HG03108 (cell line): ENCODE results near the gene MEF2B.
"Not testable (repeated sequence)": the region's sequence is repeated elsewhere in the genome, so short reads cannot be mapped to it uniquely, and the experiment has no call there.

ENCODE experiments used
- ATAC-seq: cut with Tn5 transposase; IDR thresholded peaks from one replicate; pipeline ENCODE4 v1.9.1; 2021; ENCODE audit warnings: moderate library complexity; ENCODE audit not compliant: unreplicated experiment

The MEF2B gene

DNA sequence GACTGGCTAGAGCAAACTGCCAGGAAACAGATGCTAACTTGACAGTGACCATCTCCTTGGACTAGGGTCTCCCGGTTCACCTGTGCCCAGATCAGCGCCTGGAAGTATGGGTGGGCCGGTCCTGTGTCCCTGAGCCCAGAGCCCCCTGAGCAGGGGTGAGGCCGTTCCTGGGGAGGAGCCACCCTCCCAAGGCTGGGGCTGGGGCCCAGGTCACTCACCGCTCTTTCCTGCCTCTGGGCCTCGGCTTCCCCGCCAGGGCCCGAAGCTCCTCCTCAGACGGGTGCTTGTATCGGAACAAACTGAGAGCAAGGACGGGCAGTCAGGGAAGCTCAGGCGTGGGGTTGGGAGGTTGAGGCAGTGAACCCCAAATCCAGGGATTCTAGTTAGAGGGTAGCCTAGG is 37.2 kb downstream of the MEF2B start:
- no peak for ATAC-seq

GRCh38 chr19:19131989-19132388 is 38.1 kb downstream of the MEF2B start:
- no peak for ATAC-seq

DNA sequence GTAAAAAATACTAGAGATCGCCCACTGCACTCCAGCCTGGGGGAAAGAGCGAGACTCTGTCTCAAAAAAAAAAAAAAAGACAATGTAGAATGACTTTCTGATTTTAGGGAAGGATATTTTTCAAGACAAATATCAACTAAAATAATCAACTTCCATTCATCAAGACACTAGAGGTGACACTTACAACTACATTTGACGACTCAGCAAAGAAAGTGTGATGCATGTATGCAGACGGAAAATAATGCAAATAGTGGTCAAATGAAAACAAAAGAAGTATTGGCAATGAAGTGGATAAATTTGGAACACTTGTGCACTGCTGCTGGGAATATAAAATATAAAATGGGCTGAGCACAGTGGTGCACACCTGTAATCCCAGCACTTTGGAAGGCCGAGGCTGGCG is 44.0 kb downstream of the MEF2B start:
- ATAC-seq: no peak

GRCh38 chr19:19123386-19123785 is 46.7 kb downstream of the MEF2B start:
- ATAC-seq: no peak

DNA sequence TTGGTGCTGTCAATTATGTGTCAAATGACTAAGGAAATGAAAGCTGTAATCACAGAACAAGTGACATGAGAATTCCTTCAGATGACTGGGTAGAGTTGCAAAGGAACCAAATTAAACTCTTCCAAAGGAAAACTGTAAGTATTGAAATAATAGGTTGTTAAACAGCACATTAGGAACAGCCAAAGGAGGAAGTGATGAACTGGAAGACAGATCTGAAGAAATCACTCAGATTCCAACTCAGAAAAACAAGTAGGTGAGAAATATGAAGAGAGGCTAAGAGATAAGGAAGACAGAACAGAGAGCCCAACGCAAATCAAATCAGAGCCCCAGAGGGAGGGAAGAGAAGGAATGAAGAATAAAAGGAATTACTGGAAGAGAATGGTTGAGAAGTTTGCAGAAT is 47.2 kb downstream of the MEF2B start:
- no peak for ATAC-seq

DNA sequence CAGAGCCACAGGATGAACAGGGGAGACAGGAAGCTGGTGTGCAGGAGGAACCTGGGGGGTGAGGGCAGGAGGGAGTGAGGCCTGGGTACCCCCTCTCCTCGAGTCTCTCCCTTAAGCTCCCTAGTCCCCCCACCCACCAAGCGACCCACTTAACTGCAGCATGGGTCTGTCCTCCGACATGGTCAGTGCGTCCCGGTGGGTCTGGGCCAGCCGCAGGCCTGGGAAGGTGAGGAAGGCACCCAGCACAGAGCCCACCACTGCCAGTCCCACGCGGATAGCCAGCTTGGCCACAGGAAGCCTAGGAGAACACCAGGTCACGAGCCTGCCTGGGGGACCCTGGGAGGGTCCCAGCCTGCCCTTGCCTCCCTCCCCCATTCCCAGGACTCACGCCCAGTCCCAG is 48.7 kb downstream of the MEF2B start:
- ATAC-seq: no peak

- no peak for ATAC-seq
These were observed 49.5 kb downstream of the MEF2B start for GRCh38 chr19:19120308-19121231.

- ATAC-seq: no peak
These were observed 50.5 kb downstream of the MEF2B start for GRCh38 chr19:19119325-19120237.

DNA sequence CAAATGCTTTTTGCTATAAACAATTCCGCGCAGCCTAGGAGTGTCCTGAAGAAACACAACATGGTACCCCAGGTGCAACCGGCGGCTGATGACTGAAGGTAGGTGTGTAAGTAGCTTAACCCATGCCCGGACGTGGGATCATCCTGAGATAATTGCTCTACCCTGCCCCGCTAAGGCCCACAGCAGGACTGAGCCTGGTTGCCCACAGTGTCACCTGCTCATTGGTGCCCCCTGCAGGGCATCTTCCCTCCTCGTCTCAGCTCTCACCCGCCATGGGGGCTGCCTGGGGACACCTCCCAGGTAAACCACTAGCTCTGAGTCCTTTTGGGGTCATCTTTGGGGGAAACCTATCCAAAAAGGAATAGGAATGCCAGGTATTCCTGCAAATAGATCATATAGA is 54.1 kb downstream of the MEF2B start:
- ATAC-seq: no peak

- ATAC-seq: no peak
These were observed 56.9 kb downstream of the MEF2B start for GRCh38 chr19:19113040-19113626.

GRCh38 chr19:19111967-19112580 is 58.0 kb downstream of the MEF2B start:
- no peak for ATAC-seq

DNA sequence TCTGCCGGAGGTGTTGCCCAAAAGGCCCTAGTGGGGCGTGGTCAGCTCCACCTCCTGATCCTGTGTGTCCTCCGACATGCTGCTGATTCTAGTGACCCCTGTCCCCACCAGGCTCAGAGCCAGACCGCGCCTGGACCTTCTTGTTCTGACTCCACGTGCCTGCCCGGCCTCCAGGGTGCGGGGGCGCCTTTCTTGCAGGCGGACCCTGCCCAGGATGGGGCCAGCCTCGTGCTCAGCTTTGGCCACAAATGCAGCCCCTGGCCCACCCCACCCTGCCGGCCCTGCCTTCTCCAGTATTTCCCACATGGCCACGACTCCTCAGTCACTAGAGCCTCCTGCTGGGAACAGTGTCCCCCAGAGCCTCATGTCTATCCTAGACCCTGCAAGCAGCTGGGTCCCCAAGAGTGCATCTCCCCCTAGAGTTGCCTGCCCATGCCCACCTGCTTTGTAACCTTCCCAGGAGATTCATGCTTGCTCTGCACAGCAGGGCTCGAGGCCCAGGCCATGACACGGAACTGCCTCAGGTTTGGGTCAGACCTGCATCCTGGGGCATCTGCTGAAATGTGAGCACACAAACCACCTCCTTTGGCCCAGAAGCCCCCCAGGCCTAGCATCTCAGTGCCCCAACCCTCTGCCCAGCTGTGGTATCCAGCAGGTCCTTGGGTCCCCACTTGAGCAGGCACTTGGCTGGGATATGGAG is 58.8 kb downstream of the MEF2B start:
- no peak for ATAC-seq

GRCh38 chr19:19110410-19111135 is 59.5 kb downstream of the MEF2B start:
- ATAC-seq: no peak

- ATAC-seq: no peak
These were observed 60.5 kb downstream of the MEF2B start for GRCh38 chr19:19109601-19110000.

DNA sequence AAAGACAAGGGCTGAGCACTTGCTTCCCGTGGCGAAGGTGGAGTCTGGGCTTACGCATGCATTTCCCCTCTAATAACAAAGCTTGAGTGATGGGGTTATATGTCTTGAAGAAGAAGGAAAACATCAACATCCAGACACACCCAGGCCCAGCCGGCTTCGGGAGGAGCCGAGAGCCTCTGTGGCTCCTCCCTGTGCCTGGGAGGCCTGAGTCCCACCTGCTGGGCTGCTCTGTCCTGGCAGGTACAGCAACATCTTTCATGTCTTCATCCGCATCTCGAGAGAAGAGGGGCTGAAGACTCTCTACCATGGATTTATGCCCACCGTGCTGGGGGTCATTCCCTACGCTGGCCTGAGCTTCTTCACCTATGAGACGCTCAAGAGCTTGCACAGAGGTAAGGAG is 62.4 kb downstream of the MEF2B start:
- no peak for ATAC-seq

DNA sequence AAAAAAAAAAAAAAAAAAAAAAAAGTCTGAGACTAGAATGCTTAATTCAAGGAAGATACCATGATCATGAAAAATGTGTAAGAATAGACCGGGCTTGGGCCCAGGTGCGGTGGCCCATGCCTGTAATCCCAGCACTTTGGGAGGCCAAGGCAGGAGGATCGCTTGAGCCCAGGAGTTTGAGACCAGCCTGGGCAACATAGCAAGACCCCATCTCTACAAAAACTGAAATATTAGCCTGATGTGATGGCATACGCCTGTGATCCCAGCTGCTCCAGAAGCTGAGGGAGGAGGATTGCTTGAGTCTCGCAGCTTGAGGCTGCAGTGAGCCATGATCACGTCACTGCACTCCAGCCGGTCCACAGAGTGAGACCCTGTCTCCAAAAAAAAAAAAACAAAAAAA is 63.1 kb downstream of the MEF2B start:
- not testable (repeated sequence) for ATAC-seq

GRCh38 chr19:19106056-19106551 is 64.0 kb downstream of the MEF2B start:
- ATAC-seq: no peak

- ATAC-seq: no peak
These were observed 64.6 kb downstream of the MEF2B start for GRCh38 chr19:19105365-19106055.

- ATAC-seq: no peak
These were observed 66.9 kb downstream of the MEF2B start for GRCh38 chr19:19103167-19103566.
